GM12891 (cell line): ENCODE data around the gene MATN1.

Experiments
- POLR2A ChIP-seq: IDR thresholded peaks from 2 replicates; pipeline ENCODE4 v1.6.1; 2011; ENCODE audit warnings: low read depth, low read length, control low read depth
- POLR2AphosphoS5 ChIP-seq: IDR thresholded peaks from 2 replicates; pipeline ENCODE4 v1.6.1; 2011; ENCODE audit warnings: low read depth, low read length, control low read depth
- POU2F2 ChIP-seq: IDR thresholded peaks from 2 replicates; pipeline ENCODE4 v1.6.1; 2011; ENCODE audit warnings: low read depth, mild to moderate bottlenecking, control low read depth, low read length, moderate library complexity
- TAF1 ChIP-seq: IDR thresholded peaks from 2 replicates; pipeline ENCODE4 v1.6.1; 2011; ENCODE audit warnings: low read depth, low read length, control low read depth

- TF ChIP-seq POLR2AphosphoS5 (no peak), TAF1 (no peak), POLR2A (no peak), POU2F2 (no peak)
These were observed 47.6 kb upstream of the MATN1 start for GRCh38 chr1:30771005-30771404.
